ENCODE results near the gene ZDHHC14. TPM values are rescaled to one million over a fixed set of nuclear protein-coding genes. Genes with fewer than 3 reads are reported as not detected.
A peak's percentile ranks its signal among the peaks of the same experiment; 100 is the strongest.
"Not testable (repeated sequence)": the region's sequence is repeated elsewhere in the genome, so short reads cannot be mapped to it uniquely, and the experiment has no call there.

Gene ZDHHC14
- total RNA-seq, 2 experiments from 2014 or later = 2.9 to 3.5 TPM

GRCh38 chr6:157695301-157696040, 314.5 kb downstream of the ZDHHC14 start:
- DNase-seq = no peak
- no peak overlapping the region for H3K27ac Mint-ChIP-seq
- peaks cover 2% of the 10 kb centered on the region for H3K36me3 Mint-ChIP-seq
- H3K9me3 Mint-ChIP-seq = peaks cover 9% of the 10 kb centered on the region
- no peaks in the 10 kb centered on the region for H3K4me1 Mint-ChIP-seq
- no peak overlapping the region for H3K4me3 Mint-ChIP-seq
- no peaks in the 10 kb centered on the region for H3K27me3 Mint-ChIP-seq

GRCh38 chr6:157699777-157700636, 319.0 kb downstream of the ZDHHC14 start:
- Mint-ChIP-seq H3K4me3 (no peak overlapping the region), H3K4me1 (no peaks in the 10 kb centered on the region), H3K27ac (no peak overlapping the region), H3K36me3 (peaks cover 2% of the 10 kb centered on the region), H3K27me3 (no peaks in the 10 kb centered on the region), H3K9me3 (peaks cover 11% of the 10 kb centered on the region)
- no peak for DNase-seq

GRCh38 chr6:157706351-157706750, 325.4 kb downstream of the ZDHHC14 start:
- not testable (repeated sequence) for H3K9me3 Mint-ChIP-seq, H3K27me3 Mint-ChIP-seq, DNase-seq

GRCh38 chr6:157706883-157707282, 325.9 kb downstream of the ZDHHC14 start:
- no peak for DNase-seq
- Mint-ChIP-seq H3K36me3 (no peaks in the 10 kb centered on the region), H3K27ac (no peak overlapping the region), H3K4me1 (no peaks in the 10 kb centered on the region), H3K4me3 (no peak overlapping the region), H3K9me3 (peaks cover 1% of the 10 kb centered on the region), H3K27me3 (no peaks in the 10 kb centered on the region)

More at GRCh38 chr6:157706351-157706750, 325.4 kb downstream of the ZDHHC14 start:
- not testable (repeated sequence) for H3K4me1 Mint-ChIP-seq, H3K36me3 Mint-ChIP-seq, H3K27ac Mint-ChIP-seq, H3K4me3 Mint-ChIP-seq

GRCh38 chr6:157707576-157707975, 326.6 kb downstream of the ZDHHC14 start:
- H3K27ac Mint-ChIP-seq = no peak overlapping the region
- H3K4me3 Mint-ChIP-seq = no peak overlapping the region
- H3K36me3 Mint-ChIP-seq = no peaks in the 10 kb centered on the region
- H3K27me3 Mint-ChIP-seq = no peaks in the 10 kb centered on the region
- H3K4me1 Mint-ChIP-seq = no peaks in the 10 kb centered on the region
- H3K9me3 Mint-ChIP-seq = peaks cover 1% of the 10 kb centered on the region
- DNase-seq = no peak

GRCh38 chr6:157708239-157708638, 327.2 kb downstream of the ZDHHC14 start:
- no peak for DNase-seq
- Mint-ChIP-seq H3K27me3 (no peaks in the 10 kb centered on the region), H3K9me3 (peaks cover 1% of the 10 kb centered on the region), H3K36me3 (no peaks in the 10 kb centered on the region), H3K27ac (no peak overlapping the region), H3K4me3 (no peak overlapping the region), H3K4me1 (no peaks in the 10 kb centered on the region)

- H3K36me3 Mint-ChIP-seq = no peaks in the 10 kb centered on the region
- H3K27ac Mint-ChIP-seq = no peak overlapping the region
- no peak for DNase-seq
- H3K4me3 Mint-ChIP-seq = no peak overlapping the region
- H3K27me3 Mint-ChIP-seq = no peaks in the 10 kb centered on the region
- peaks cover 1% of the 10 kb centered on the region for H3K9me3 Mint-ChIP-seq
- H3K4me1 Mint-ChIP-seq = no peaks in the 10 kb centered on the region
These were observed 327.9 kb downstream of the ZDHHC14 start for GRCh38 chr6:157708933-157709332.

GRCh38 chr6:157709555-157709954, 328.6 kb downstream of the ZDHHC14 start:
- Mint-ChIP-seq H3K27me3 (no peaks in the 10 kb centered on the region), H3K9me3 (peaks cover 1% of the 10 kb centered on the region), H3K4me3 (no peak overlapping the region), H3K4me1 (no peaks in the 10 kb centered on the region), H3K36me3 (no peaks in the 10 kb centered on the region), H3K27ac (no peak overlapping the region)
- no peak for DNase-seq

GRCh38 chr6:157710604-157711003, 329.6 kb downstream of the ZDHHC14 start:
- no peak for DNase-seq
- Mint-ChIP-seq H3K36me3 (no peaks in the 10 kb centered on the region), H3K27me3 (no peaks in the 10 kb centered on the region), H3K9me3 (no peaks in the 10 kb centered on the region), H3K4me1 (no peaks in the 10 kb centered on the region), H3K27ac (no peak overlapping the region), H3K4me3 (no peak overlapping the region)

- Mint-ChIP-seq H3K4me1 (no peaks in the 10 kb centered on the region), H3K27me3 (no peaks in the 10 kb centered on the region), H3K4me3 (no peak overlapping the region), H3K9me3 (no peaks in the 10 kb centered on the region), H3K36me3 (no peaks in the 10 kb centered on the region), H3K27ac (no peak overlapping the region)
- DNase-seq = no peak
These were observed 330.1 kb downstream of the ZDHHC14 start for GRCh38 chr6:157711060-157711459.

GRCh38 chr6:157712585-157713295, 331.8 kb downstream of the ZDHHC14 start:
- Mint-ChIP-seq H3K27ac (no peak overlapping the region), H3K36me3 (no peaks in the 10 kb centered on the region), H3K4me3 (no peak overlapping the region), H3K27me3 (no peaks in the 10 kb centered on the region), H3K9me3 (no peaks in the 10 kb centered on the region), H3K4me1 (no peaks in the 10 kb centered on the region)
- no peak for DNase-seq

- no peaks in the 10 kb centered on the region for H3K27me3 Mint-ChIP-seq
- H3K9me3 Mint-ChIP-seq = no peaks in the 10 kb centered on the region
- H3K4me3 Mint-ChIP-seq = no peak overlapping the region
- H3K27ac Mint-ChIP-seq = no peak overlapping the region
- no peak for DNase-seq
- H3K36me3 Mint-ChIP-seq = no peaks in the 10 kb centered on the region
- no peaks in the 10 kb centered on the region for H3K4me1 Mint-ChIP-seq
These were observed 332.6 kb downstream of the ZDHHC14 start for GRCh38 chr6:157713451-157714152.

GRCh38 chr6:157714153-157714490, 333.1 kb downstream of the ZDHHC14 start:
- DNase-seq = no peak
- no peaks in the 10 kb centered on the region for H3K36me3 Mint-ChIP-seq
- H3K9me3 Mint-ChIP-seq = no peaks in the 10 kb centered on the region
- no peak overlapping the region for H3K4me3 Mint-ChIP-seq
- H3K4me1 Mint-ChIP-seq = no peaks in the 10 kb centered on the region
- no peaks in the 10 kb centered on the region for H3K27me3 Mint-ChIP-seq
- H3K27ac Mint-ChIP-seq = peak overlapping the region; percentile 16

GRCh38 chr6:157715728-157716164, 334.8 kb downstream of the ZDHHC14 start:
- no peak for DNase-seq
- no peaks in the 10 kb centered on the region for H3K9me3 Mint-ChIP-seq

More at GRCh38 chr6:157715728-157716164, 334.8 kb downstream of the ZDHHC14 start:
- no peaks in the 10 kb centered on the region for H3K36me3 Mint-ChIP-seq
- H3K27ac Mint-ChIP-seq = no peak overlapping the region
- H3K4me1 Mint-ChIP-seq = no peaks in the 10 kb centered on the region
- H3K27me3 Mint-ChIP-seq = no peaks in the 10 kb centered on the region
- no peak overlapping the region for H3K4me3 Mint-ChIP-seq

Data from activated naive CD8-positive, alpha-beta T cell treated with anti-CD3 and anti-CD28 coated beads for 36 hours (primary cell).